HL-60 (cell line): ENCODE data around the gene ADAP2.
"Not testable (repeated sequence)": the region's sequence is repeated elsewhere in the genome, so short reads cannot be mapped to it uniquely, and the experiment has no call there.

Experiments used
- DNase-seq, 2 experiments: peaks; one replicate each; pipeline ENCODE4 v3.0.0-alpha.2; 2010 to 2020; ENCODE audit warnings: low read depth in 1 of 2, low spot score in 1 of 2
- H3K27ac ChIP-seq: fragments of 250-450 bp; sonication (Bioruptor Pico); replicated peaks from 2 replicates; pipeline ENCODE4 v1.5.1; 2020; ENCODE audit warnings: mild to moderate bottlenecking, moderate library complexity
- H3K27me3 ChIP-seq: fragments of 250-450 bp; sonication (Bioruptor Pico); 2 replicates; pipeline ENCODE4 v1.5.1; 2021; ENCODE audit warnings: mild to moderate bottlenecking, moderate library complexity; ENCODE audit not compliant: insufficient read depth, poor library complexity, severe bottlenecking
- H3K4me3 ChIP-seq: replicated peaks from 2 replicates; pipeline ENCODE4 v1.5.1; 2011; ENCODE audit warnings: mild to moderate bottlenecking, control low read depth, low read length; ENCODE audit not compliant: insufficient read depth
- CTCF ChIP-seq: IDR thresholded peaks from one replicate; pipeline ENCODE4 v1.5.1; 2011; ENCODE audit warnings: low read length, control low read depth, inconsistent platforms; ENCODE audit not compliant: insufficient read depth
- GABPA ChIP-seq: IDR thresholded peaks from 2 replicates; pipeline ENCODE4 v1.6.1; 2012; ENCODE audit warnings: low read depth
- POLR2AphosphoS5 ChIP-seq: IDR thresholded peaks from 2 replicates; pipeline ENCODE4 v1.6.1; 2012; ENCODE audit warnings: low read depth
- REST ChIP-seq: IDR thresholded peaks from 2 replicates; pipeline ENCODE4 v1.6.1; 2012; ENCODE audit warnings: low read depth; ENCODE audit not compliant: insufficient replicate concordance
- SPI1 ChIP-seq: IDR thresholded peaks from 2 replicates; pipeline ENCODE4 v1.6.1; 2012; ENCODE audit warnings: low read depth, mild to moderate bottlenecking, borderline replicate concordance

ADAP2 gene

GRCh38 chr17:30929081-30929633 lies 7.4 kb downstream of the ADAP2 start:
- Histone ChIP-seq H3K27me3 (no peaks in the 10 kb centered on the region), H3K27ac (no peak overlapping the region), H3K4me3 (no peak overlapping the region)
- TF ChIP-seq REST (no peak), GABPA (no peak), POLR2AphosphoS5 (no peak), SPI1 (no peak), CTCF (no peak)
- no peak for DNase-seq

- H3K27ac ChIP-seq, H3K27me3 ChIP-seq, H3K4me3 ChIP-seq, DNase-seq: not testable (repeated sequence)
Observed at GRCh38 chr17:30929861-30930260, 8.1 kb downstream of the ADAP2 start.

GRCh38 chr17:30930495-30930894 lies 8.8 kb downstream of the ADAP2 start:
- no peak for TF ChIP-seq REST
- Histone ChIP-seq H3K27ac (no peak overlapping the region), H3K27me3 (no peaks in the 10 kb centered on the region), H3K4me3 (no peak overlapping the region)
- DNase-seq: no peak

- not testable (repeated sequence) for H3K27me3 ChIP-seq, H3K27ac ChIP-seq, H3K4me3 ChIP-seq, DNase-seq
Observed at GRCh38 chr17:30931582-30931981, 9.8 kb downstream of the ADAP2 start.

- DNase-seq: peak in 1 of 2 experiments; percentile 42
- H3K4me3 ChIP-seq: no peak overlapping the region
- TF ChIP-seq CTCF: no peak
- TF ChIP-seq SPI1: peak; percentile 91
- no peak overlapping the region for H3K27ac ChIP-seq
- H3K27me3 ChIP-seq: no peaks in the 10 kb centered on the region
Observed at GRCh38 chr17:30933966-30934365, 12.2 kb downstream of the ADAP2 start.
